GM21360 (cell line): Measurements from ENCODE around the gene GRID2IP.
"Not testable (repeated sequence)": the region's sequence is repeated elsewhere in the genome, so short reads cannot be mapped to it uniquely, and the experiment has no call there.

ENCODE experiments used
- ATAC-seq: cut with Tn5 transposase; IDR thresholded peaks from one replicate; pipeline ENCODE4 v1.9.1; 2021; ENCODE audit warnings: mild to moderate bottlenecking, moderate library complexity; ENCODE audit not compliant: unreplicated experiment

Gene GRID2IP

DNA sequence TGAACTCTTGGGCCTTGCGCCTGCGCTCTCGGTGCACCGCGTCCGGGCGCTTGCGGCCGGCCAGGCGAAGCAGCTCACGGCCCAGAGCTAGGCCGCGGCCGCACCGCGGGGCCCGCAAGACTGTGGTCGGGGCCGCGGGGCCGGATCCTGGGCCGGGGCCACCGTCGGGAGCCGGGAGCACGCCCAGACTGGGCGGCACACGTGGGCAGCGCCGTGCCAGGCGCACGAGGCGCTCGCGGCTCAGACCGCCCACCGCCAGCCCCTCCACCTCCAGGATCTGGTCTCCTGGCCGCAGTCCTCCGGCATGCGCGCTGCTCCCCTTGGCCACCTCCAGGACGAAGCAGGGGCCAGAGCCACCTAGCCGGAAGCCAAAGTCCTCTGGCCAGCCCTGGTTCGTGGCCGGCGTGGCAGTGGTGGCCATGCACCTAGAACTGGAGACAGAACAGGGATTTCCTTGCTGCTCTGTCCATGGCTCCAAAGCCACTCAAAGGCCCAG, at the start of gene GRID2IP:
TSS of gene GRID2IP (minus strand) at position 446 of the 496 bp plus-strand sequence. CDS start at position 421, 25 bp downstream.
- no peak for ATAC-seq

DNA sequence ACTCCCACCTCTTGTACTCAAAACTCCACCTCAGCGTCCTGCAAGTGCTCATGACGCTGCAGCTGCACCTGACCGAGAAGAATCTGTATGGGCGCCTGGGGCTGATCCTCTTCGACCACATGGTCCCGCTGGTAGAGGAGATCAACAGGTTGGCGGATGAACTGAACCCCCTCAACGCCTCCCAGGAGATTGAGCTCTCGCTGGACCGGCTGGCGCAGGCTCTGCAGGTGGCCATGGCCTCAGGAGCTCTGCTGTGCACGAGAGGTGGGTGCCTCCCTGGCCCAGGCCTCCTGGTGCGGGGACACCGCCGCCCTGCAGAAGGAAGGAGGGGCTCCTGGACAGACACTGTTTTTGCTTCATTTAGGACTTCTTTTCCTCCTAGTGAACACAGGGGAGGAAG, 48.8 kb upstream of the GRID2IP start:
- ATAC-seq = no peak

DNA sequence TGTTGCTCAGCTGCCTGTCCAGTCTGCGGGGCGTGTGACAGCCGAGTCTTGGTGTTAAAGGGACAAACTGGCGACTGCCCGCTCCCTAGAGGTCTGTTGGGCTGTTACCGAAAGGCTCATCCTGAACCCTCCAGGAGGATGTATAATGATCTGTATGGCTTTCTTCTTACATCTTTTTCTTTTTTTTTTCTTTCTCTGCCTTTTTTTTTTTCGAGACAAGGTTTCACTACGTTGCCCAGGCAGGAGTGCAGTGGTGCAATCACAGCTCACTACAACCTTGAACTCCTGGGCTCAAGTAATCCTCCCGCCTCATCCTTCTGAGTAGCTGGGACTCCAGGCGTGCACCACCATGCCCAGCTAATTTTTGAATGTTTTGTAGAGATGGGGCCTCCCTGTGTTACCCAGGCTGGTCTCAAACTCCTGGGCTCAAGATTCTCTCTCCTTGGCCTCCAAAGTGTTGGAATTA, 39.4 kb upstream of the GRID2IP start:
- no peak for ATAC-seq

DNA sequence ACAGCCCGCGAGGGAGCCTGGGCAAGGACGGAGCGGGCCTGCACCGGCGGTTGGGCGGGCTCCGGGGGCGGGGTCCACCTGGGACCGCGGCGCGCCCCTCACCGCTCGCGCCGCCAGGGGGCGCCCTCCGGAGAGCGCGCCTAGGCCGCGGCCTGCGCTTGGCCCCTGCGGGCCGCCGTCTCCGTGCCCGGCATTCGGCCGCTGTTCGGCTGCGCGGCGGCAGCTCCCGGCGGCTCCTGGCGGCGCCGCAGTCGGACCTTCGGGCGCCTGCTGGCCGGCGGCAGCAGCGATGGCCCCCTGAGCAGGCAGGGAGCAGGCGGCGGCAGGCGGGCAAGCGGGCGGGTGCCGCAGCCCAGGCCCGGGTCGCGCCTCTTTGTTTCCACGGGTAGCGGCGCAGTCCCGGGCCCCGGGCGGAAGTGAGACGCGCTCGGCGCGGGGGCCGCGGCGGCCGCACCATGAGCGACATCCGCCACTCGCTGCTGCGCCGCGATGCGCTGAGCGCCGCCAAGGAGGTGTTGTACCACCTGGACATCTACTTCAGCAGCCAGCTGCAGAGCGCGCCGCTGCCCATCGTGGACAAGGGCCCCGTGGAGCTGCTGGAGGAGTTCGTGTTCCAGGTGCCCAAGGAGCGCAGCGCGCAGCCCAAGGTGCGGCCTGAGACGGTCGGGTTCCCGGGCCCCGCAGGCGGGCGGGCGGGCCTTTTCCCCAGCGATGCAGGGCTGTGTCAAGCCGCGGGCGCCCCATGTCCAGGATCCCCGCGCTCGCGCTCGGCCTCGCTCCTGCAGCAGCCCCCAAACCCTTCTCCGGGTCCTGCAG, 38.8 kb upstream of the GRID2IP start, which contains the start of gene INTS15:
TSS of gene INTS15 (plus strand) at position 193 of the 816 bp plus-strand sequence. CDS start at position 456, 263 bp downstream.
- ATAC-seq = peak; percentile 80

DNA sequence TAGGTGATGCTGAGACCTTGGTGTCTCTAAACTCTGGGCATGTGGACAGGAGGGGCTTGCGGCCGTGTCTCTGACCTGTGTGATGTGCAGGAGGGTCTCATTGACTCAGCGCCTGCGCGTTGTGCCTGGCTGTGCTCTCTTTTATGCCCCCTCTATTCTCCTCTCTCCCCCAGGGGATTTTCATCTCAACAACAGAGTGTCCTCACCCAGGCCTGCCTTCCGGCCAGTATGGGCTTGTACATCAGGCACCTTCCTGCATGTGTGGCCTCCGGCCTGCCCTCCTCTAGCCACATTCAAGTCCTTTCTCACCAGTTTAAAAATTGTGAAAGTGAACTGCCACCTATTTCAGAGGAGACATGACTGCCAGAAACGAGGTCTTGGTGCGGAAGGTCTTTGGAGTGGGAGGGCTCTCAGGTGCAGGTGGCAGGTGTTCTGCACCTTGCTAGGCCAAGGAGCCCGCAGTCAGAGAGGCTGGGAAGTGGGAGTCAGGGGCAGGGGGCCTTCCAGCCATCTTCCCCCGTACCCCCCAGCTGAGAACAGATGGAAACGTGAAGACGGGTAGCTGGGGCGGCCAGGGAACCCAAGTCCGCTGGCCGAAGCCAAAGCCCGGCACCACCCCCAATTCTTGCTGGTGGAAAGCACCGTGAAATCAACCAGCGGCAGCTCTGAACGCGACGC, 38.0 kb upstream of the GRID2IP start:
- no peak for ATAC-seq

DNA sequence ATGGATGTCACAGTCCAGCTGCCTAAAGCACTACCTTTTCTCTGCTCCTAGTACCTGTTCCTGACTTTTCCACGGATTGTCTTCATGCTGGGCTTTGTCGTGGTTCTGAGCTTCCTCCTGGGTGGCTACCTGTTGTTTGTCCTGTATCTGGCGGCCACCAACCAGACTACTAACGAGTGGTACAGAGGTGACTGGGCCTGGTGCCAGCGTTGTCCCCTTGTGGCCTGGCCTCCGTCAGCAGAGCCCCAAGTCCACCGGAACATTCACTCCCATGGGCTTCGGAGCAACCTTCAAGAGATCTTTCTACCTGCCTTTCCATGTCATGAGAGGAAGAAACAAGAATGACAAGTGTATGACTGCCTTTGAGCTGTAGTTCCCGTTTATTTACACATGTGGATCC, 37.3 kb upstream of the GRID2IP start:
- ATAC-seq = no peak

DNA sequence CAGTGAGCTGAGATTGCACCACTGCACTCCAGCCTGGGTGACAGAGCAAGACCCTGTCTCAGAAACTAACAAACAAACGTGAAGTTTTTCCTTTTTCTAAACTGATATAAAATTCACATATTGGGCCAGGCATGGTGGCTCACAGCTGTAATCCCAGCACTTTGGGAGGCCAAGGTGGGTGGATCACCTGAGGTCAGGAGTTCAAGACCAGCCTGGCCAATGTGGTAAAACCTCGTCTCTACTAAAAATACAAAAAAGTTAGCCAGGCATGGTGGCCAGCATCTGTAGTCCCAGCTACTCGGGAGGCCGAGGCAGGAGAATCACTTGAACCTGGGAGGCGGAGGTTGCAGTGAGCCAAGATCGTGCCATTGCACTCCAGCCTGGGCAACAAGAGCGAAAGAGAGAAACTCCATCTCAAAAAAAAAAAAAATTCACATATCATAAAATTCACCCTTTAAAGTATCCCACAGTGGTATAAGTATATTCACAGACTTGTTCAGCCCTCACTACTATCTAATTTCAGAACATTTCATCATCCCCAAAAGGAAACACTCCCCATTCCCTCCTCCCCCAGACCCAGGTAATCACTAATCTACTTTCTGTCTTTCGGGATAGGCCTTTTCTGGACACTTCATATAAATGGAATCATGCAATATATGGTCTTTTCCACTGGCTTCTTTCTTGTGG, 34.6 kb upstream of the GRID2IP start:
- not testable (repeated sequence) for ATAC-seq

DNA sequence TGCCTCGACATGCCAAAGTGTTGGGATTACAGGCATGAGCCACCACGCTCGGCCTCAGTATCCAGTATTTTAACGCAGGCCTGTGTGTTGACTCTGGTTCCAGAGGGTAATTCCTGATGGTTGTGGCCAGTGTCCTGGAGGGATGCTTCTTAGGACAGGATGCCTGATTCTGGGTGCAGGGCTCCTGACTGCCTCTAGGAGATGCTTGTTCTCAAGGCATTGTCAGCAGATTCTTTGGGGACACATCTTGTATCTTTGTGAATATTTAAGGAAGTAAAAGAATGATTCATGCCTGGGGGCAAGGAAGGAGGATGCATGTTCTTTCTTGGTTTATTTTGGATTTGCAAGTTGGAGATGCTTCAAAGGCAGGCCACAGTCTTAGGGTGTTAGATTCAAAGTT, 28.2 kb upstream of the GRID2IP start:
- no peak for ATAC-seq

DNA sequence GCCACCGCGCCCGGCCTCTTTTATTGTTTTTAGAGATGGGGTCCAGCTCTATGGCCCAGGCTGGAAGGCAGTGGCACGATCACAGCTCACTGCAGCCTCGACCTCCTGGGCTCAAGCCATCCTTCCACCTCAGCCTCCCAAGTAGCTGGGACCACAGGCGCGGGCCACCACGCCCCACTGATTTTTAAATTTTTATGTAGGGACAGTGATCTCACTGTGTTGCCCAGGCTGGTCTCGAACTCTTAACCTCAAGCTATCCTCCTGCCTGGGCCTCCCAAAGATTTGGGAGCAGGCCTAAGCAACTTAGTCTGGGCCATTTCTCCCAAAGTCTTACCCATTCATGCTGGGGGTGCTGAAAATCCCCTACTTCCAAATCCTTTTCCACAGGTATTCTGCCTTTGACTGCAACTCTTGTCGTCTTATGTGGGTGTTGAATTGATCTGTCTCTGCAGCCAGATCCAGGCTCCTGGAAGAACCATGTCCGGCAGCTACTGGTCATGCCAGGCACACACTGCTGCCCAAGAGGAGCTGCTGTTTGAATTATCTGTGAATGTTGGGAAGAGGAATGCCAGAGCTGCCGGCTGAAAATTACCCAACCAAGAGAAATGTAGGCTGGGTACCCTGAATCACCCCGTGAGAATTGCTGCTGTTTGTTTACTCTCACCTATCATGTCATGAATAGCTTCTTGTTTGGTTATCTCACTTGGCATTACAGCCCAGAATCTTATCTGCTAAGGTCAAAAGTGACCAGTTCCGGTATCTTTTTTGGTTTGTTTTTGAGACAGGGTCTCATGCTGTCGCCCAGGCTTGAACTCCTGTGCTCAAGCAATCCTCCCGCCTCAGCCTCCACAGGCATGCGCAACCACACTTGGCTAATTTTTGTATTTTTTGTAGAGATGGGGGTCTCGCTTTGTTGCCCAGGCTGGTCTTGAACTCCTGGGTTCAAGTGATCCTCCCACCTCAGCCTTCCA, 27.1 kb upstream of the GRID2IP start:
- no peak for ATAC-seq

DNA sequence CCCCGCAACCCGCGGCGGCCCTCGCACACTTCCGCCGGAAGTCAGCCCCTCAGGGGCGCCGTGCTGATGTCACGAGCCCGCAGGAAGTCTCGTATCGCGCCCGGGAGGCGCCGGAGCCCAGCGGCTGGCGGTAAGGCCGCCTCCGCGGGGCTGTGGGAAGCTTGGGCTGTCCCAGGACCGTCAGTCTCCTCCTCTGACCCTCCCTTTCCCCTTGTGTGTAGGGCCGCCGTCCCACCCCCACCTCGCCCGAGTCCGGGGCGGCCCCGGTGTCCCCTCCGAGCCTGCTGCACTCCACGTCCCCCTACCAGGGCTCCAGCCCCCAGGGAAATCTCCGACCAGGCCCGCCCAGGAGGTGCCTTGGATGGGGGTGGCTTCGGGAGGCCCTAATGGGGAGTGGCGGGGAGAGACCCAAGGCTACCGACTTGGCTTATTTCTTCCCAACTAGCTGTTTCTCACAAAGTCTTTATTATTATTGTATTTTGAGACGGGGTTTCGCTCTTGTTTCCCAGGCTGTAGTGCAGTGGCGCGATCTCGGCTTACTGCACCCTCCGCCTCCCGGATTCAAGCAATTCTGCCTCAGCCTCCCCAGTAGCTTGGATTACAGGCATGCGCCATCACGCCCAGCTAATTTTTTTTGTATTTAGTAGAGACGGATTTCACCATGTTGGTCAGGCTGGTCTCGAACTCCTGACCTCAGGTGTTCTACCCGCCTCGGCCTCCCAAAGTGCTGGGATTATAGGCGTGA, 26.3 kb upstream of the GRID2IP start, which contains the start of gene ZDHHC4:
TSS of gene ZDHHC4 (plus strand) at position 86 of the 745 bp plus-strand sequence. CDS start 3,108 bp downstream, outside the sequence.
- ATAC-seq = peak; percentile 95

DNA sequence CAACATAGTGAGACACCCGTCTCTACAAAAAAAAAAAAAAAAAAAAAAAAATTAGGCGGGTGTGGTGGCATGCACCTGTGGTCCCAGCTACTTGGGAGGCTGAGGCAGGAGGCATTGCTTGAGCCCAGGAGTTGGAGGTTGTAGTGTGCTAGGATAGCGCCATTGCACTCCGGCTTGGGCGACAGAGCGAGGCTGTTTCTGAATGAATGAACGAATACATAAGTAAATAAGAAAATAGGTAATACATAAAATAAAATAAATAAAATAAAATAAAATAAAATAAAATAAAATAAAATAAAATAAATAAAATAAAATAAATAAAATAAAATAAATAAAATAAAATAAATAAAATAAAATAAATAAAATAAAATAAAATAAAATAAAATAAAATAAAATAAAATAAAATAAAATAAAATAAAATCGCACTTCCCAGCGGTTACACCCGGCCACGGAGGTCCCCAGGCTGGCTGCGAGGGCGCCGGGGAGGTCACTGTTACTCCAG, 25.7 kb upstream of the GRID2IP start:
- not testable (repeated sequence) for ATAC-seq

DNA sequence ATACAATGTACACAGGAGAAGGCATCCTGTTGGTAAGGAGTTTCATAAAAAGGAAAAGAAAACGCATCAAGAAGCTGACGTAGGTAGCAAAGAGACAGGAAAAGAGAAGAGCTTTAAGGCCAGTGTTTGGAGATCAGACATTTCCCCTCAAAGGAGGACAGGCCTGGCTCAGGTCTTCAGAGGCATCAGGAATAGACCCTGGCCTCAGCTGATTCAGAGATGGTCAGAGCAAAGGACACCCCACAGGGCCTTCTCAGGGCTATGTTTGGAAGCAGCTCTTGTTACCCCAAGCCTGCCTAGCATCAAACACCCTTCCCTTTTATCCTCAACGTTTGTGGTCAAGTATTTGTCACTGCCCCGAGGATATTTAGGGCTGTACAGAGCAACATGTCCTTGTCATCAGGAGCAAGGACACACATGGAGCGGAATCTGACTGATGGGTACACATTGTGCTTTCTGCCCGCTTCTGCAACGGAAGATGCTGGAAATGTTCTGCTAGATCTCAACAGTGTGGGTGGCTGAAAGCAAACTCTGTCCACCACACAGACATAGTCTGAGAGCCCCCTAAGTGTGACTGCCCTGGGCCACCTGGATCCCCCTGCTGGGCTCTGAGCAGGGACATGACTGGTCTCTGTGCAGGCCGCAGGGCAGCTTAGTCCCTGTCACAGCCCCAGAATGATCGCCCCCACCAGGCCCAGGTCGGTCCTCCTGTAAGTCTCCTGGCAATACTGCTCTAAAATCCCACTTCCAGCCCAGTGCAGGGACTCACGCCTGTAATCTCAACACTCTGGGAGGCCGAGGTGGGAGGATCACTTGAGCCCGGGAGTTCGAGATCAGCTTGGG, 25.0 kb upstream of the GRID2IP start:
- no peak for ATAC-seq

DNA sequence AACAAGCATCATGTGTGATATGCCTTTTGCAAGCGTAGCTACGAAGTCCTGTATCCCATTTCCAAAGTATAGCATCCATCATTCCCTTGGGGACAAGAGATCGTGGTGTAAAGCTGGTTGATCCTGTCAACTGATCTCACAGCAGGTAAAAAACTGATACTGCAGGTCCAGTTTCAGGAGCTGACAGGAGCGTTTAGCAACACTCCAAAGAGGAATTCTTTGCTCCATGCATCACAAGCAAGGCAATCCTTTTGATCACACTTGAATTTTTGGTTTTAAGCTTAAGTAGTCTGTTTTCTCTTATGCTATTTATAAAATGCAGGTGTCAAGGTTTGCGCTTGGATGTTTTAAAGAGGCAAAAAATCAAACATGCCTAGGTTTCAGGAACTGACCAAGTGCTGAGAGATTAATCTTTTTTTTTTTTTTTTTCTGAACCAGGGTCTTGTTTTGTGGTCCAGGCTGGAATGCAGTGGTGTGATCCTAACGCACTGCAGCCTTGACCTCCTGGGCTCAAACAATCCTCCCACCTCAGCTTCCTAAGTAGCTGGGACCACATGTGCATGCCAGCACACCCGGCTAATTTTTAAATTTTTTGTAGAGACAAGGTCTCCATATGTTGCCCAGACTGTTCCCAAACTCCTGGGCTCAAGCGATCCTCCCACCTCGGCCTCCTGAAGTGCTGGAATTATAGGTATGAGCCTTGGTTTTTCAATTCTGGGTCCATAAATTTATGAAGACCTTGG, 24.2 kb upstream of the GRID2IP start:
- no peak for ATAC-seq

DNA sequence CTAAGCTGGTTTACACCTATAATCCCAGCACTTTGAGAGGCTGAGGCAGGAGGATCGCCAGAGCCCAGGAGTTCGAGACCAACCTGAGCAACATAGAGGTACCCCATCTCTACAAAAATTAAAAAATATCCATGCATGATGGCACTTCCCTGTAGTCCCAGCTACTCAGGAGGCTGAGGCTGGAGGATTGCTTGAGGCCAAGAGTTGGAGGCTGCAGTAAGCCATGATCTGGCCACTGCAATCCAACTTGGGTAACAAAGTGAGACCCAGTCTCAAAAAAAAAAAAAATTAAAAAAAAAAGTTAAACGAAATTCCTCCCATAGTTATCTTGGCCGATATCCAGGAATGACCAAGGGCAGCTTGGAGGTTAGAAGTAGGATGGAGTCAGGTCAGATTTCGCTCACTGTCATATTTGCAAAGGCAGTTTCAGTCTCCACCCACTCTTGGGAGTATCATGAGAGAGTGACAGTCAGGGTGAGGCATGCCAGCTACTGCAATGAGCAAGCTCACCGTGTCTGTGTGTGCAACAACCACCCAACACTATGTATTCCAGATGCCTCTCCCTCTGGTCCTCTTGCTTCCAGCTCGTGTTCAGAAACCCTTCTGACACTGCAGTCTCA, 20.0 kb upstream of the GRID2IP start:
- ATAC-seq = no peak

DNA sequence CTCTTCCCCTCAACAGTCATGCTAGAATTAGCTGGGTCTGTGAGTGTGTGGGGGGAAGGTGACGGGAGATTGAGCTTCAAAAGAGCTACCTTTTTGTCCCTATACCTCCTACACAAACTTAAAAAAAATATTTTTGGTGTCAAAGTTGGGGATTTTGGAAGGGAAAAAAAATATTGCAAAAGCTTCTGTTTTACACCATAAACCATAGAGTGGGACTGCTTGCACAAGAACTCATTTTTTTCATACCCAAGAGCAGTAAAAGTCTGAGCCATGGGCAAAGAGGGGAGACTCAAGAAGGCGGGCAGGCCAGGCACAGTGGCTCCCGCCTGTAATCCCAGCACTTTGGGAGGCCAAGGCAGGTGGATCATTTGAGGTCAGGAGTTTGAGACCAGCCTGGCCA, 16.6 kb upstream of the GRID2IP start:
- no peak for ATAC-seq

DNA sequence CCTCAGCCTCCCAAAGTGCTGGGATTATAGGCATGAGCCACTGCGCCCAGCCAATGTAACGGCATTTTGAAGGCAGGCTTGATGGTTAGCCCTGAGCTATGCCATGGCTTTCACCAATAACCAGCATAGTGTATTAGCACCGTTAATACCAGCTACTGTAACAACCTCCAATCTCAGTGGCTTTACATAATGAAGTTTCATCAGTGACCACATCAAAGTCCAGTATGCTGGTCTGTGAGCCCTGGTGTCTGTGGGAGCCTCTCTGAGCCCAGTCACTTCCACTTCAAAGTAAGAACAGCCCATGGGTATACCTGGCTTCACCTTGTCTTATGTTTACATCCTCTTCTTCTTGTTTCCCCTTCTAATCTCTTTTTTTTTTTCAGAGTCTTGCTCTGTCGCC, 14.4 kb upstream of the GRID2IP start:
- ATAC-seq = no peak
